GM23338 (cell line): ENCODE measurements around the gene CLCN1. TPM values are rescaled to one million over a fixed set of nuclear protein-coding genes. Genes with fewer than 3 reads are reported as not detected.
A peak's percentile ranks its signal among the peaks of the same experiment; 100 is the strongest.

ENCODE experiments used
- ATAC-seq: fragments of 200-7000 bp; cut with Tn5 transposase; 3 replicates; pipeline ENCODE4 v1.9.1; 2020
- DNase-seq: peaks from one replicate; pipeline ENCODE4 v3.0.0-alpha.2; 2015; ENCODE audit warnings: low spot score
- H2AFZ ChIP-seq: fragments of 200-600 bp; sonication (generic); 2 replicates; pipeline ENCODE4 v1.8.0; 2016; ENCODE audit warnings: antibody characterized with exemption, mild to moderate bottlenecking, moderate library complexity
- H3F3A ChIP-seq: fragments of 200-600 bp; sonication (generic); replicated peaks from 2 replicates; pipeline ENCODE4 v1.8.0; 2017; ENCODE audit warnings: antibody characterized with exemption, mixed run types, low read depth
- H3K27ac ChIP-seq: fragments of 200-600 bp; sonication (generic); 2 replicates; pipeline ENCODE4 v1.6.1; 2016; ENCODE audit warnings: low read depth
- H3K27me3 ChIP-seq: fragments of 200-600 bp; sonication (generic); 2 replicates; pipeline ENCODE4 v1.8.0; 2016; ENCODE audit warnings: mild to moderate bottlenecking, mixed run types, moderate library complexity; ENCODE audit not compliant: insufficient read depth
- H3K36me3 ChIP-seq: fragments of 200-600 bp; sonication (generic); 2 replicates; pipeline ENCODE4 v1.8.0; 2016; ENCODE audit warnings: mild to moderate bottlenecking; ENCODE audit not compliant: insufficient read depth
- H3K4me1 ChIP-seq: fragments of 200-600 bp; sonication (generic); 2 replicates; pipeline ENCODE4 v1.8.0; 2016; ENCODE audit warnings: mild to moderate bottlenecking, moderate library complexity; ENCODE audit not compliant: insufficient read depth
- H3K4me2 ChIP-seq: fragments of 200-600 bp; sonication (generic); 2 replicates; pipeline ENCODE4 v1.7.1; 2017; ENCODE audit warnings: mixed run types
- H3K4me3 ChIP-seq: fragments of 200-600 bp; sonication (generic); 2 replicates; pipeline ENCODE4 v1.6.1; 2016; ENCODE audit warnings: mixed run types
- H3K79me2 ChIP-seq: fragments of 200-600 bp; sonication (generic); replicated peaks from 2 replicates; pipeline ENCODE4 v1.8.0; 2017; ENCODE audit warnings: mild to moderate bottlenecking; ENCODE audit not compliant: insufficient read depth
- H3K9me2 ChIP-seq: fragments of 200-600 bp; sonication (generic); 2 replicates; pipeline ENCODE4 v1.8.0; 2017; ENCODE audit not compliant: insufficient read depth
- H4K20me1 ChIP-seq: fragments of 200-600 bp; sonication (generic); replicated peaks from 2 replicates; pipeline ENCODE4 v1.8.0; 2017; ENCODE audit warnings: mild to moderate bottlenecking; ENCODE audit not compliant: insufficient read depth
- H3K27ac Mint-ChIP-seq: 2 replicates; pipeline ENCODE4 v1.8.0; 2020; ENCODE audit warnings: inconsistent platforms, mild to moderate bottlenecking, moderate library complexity, mixed read lengths
- H3K27me3 Mint-ChIP-seq: 3 replicates; pipeline ENCODE4 v1.8.0; 2022; ENCODE audit warnings: low read depth, mild to moderate bottlenecking, moderate library complexity, mixed read lengths, inconsistent platforms; ENCODE audit not compliant: insufficient read depth, poor library complexity
- H3K36me3 Mint-ChIP-seq: 3 replicates; pipeline ENCODE4 v1.8.0; 2021; ENCODE audit warnings: low read depth, mild to moderate bottlenecking, inconsistent platforms, moderate library complexity, mixed read lengths
- H3K4me1 Mint-ChIP-seq: 3 replicates; pipeline ENCODE4 v1.8.0; 2020; ENCODE audit warnings: mild to moderate bottlenecking, inconsistent platforms, mixed read lengths
- H3K4me3 Mint-ChIP-seq: 3 replicates; pipeline ENCODE4 v1.8.0; 2021; ENCODE audit warnings: moderate library complexity, mild to moderate bottlenecking, inconsistent platforms, mixed read lengths
- H3K9me3 Mint-ChIP-seq: 3 replicates; pipeline ENCODE4 v1.8.0; 2020; ENCODE audit warnings: moderate library complexity, mild to moderate bottlenecking, inconsistent platforms, mixed read lengths
- CTCF ChIP-seq, 2 experiments: fragments of 200-600 bp in 1 of 2; sonication (generic) in 1 of 2; conservative IDR thresholded peaks; 2 replicates each; pipeline versions ENCODE4 v1.5.1 to v1.6.1; 2016 to 2017; ENCODE audit warnings: antibody characterized with exemption in 2 of 2, low read depth in 2 of 2, mild to moderate bottlenecking in 2 of 2, moderate library complexity in 1 of 2
- EZH2 ChIP-seq: fragments of 200-600 bp; sonication (generic); IDR thresholded peaks from one replicate; pipeline ENCODE4 v1.8.0; 2017; ENCODE audit warnings: antibody characterized with exemption, mild to moderate bottlenecking, low read depth; ENCODE audit not compliant: unreplicated experiment
- JUNB ChIP-seq: IDR thresholded peaks from one replicate; pipeline ENCODE4 v1.6.1; 2016; ENCODE audit warnings: antibody characterized with exemption; ENCODE audit not compliant: unreplicated experiment
- NANOG ChIP-seq: IDR thresholded peaks from 2 replicates; pipeline ENCODE4 v1.6.1; 2016; ENCODE audit warnings: antibody characterized with exemption, borderline replicate concordance
- POLR2AphosphoS5 ChIP-seq: IDR thresholded peaks from 2 replicates; pipeline ENCODE4 v1.6.1; 2016; ENCODE audit warnings: antibody characterized with exemption, low read depth
- polyA plus RNA-seq: library from polyadenylated mRNA; unstranded; fragments of >200 nt; fragmentation: Nextera tagmentation; extraction: Ambion mirVana; gene quantifications from 2 replicates; pipeline ENCODE4 v1.2.1, GENCODE V29; 2016
- total RNA-seq: library from RNA; depleted of rRNA; stranded (reverse); fragments of >200 nt; shearing (Covaris generic); gene quantifications from 2 replicates; pipeline ENCODE4 v1.2.3, GENCODE V29; 2014
- TF ChIP-seq, protein P1 (sequence below): IDR thresholded peaks from 2 replicates; pipeline ENCODE4 v1.6.1; 2016; ENCODE audit warnings: antibody characterized with exemption

The CLCN1 gene
- total and polyA plus RNA-seq, 2 experiments from 2014 or later: 0.38 to 0.48 TPM

DNA sequence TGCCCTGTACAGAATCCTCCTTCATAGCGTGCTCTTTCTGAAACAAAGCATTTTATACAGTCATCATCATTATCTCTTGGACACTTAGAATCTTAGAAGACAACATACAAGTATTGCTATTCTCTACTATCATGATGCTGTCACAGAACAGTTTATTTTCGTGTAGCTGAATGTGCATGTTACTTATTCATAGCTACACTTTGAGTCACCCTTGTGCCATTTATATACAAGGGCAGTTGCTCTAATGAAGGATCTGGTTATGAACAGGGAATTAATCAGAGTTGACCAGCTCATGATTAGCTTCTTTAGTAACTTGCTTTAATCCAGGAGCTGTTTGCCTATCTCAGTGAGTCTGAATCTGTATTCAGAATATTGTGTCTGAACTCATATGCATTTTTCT, 16.6 kb upstream of the CLCN1 start:
- Mint-ChIP-seq H3K4me1 (no peaks in the 10 kb centered on the region), H3K27ac (no peak overlapping the region), H3K36me3 (peaks cover 92% of the 10 kb centered on the region), H3K4me3 (no peak overlapping the region), H3K27me3 (no peaks in the 10 kb centered on the region), H3K9me3 (no peaks in the 10 kb centered on the region)
- Histone ChIP-seq H3K79me2 (peaks cover 19% of the 10 kb centered on the region), H3K4me3 (no peak overlapping the region), H3K36me3 (peaks cover 82% of the 10 kb centered on the region), H3F3A (peaks cover 2% of the 10 kb centered on the region; the same call in 1 of the 2 replicates), H3K4me2 (no peak overlapping the region), H3K9me2 (no peaks in the 10 kb centered on the region), H4K20me1 (peaks cover 11% of the 10 kb centered on the region), H3K27me3 (no peaks in the 10 kb centered on the region), H3K27ac (no peak overlapping the region), H3K4me1 (no peaks in the 10 kb centered on the region), H2AFZ (no peak overlapping the region)
- DNase-seq (no peak), ATAC-seq (no peak)
- no peak for TF ChIP-seq POLR2AphosphoS5
- no peak for TF ChIP-seq JUNB
- no peak for TF ChIP-seq EZH2
- TF ChIP-seq, protein P1, sequence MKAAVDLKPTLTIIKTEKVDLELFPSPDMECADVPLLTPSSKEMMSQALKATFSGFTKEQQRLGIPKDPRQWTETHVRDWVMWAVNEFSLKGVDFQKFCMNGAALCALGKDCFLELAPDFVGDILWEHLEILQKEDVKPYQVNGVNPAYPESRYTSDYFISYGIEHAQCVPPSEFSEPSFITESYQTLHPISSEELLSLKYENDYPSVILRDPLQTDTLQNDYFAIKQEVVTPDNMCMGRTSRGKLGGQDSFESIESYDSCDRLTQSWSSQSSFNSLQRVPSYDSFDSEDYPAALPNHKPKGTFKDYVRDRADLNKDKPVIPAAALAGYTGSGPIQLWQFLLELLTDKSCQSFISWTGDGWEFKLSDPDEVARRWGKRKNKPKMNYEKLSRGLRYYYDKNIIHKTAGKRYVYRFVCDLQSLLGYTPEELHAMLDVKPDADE: no peak

DNA sequence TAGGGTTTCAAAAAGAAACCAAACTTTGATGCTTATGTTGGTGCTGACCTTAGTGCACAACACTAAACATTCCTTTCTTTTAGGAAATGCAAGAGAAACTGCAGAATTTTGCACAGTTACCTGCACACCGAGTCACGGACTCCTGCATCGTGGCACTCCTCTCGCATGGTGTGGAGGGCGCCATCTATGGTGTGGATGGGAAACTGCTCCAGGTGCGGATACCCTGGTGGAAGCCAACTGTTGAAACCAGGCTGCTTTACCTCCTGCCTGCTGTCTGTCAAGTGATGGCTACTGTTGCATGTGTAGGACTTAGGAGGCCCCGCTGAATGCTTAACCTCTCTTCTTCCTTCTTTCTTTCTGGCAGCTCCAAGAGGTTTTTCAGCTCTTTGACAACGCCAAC, 16.1 kb upstream of the CLCN1 start:
- Histone ChIP-seq H3K27me3 (no peaks in the 10 kb centered on the region), H3F3A (peaks cover 2% of the 10 kb centered on the region; the same call in 1 of the 2 replicates), H3K4me2 (no peak overlapping the region), H2AFZ (no peak overlapping the region), H3K27ac (no peak overlapping the region), H3K36me3 (peaks cover 82% of the 10 kb centered on the region), H3K9me2 (no peaks in the 10 kb centered on the region), H3K4me3 (no peak overlapping the region), H3K79me2 (peaks cover 14% of the 10 kb centered on the region), H4K20me1 (peaks cover 10% of the 10 kb centered on the region), H3K4me1 (no peaks in the 10 kb centered on the region)
- Mint-ChIP-seq H3K4me1 (no peaks in the 10 kb centered on the region), H3K4me3 (no peak overlapping the region), H3K9me3 (no peaks in the 10 kb centered on the region), H3K27ac (no peak overlapping the region), H3K36me3 (peaks cover 92% of the 10 kb centered on the region), H3K27me3 (peaks cover 4% of the 10 kb centered on the region)
- peak; percentile 98 for ATAC-seq
- DNase-seq: peak; percentile 79
- TF ChIP-seq NANOG (no peak), CTCF (conservative IDR thresholded peaks at IDR 0.05; ENCODE audit: low read depth in 2 of 2) (peak; percentile 74 to 86), POLR2AphosphoS5 (no peak)
